Measurements from ENCODE around the gene GRAP.

Gene GRAP

DNA sequence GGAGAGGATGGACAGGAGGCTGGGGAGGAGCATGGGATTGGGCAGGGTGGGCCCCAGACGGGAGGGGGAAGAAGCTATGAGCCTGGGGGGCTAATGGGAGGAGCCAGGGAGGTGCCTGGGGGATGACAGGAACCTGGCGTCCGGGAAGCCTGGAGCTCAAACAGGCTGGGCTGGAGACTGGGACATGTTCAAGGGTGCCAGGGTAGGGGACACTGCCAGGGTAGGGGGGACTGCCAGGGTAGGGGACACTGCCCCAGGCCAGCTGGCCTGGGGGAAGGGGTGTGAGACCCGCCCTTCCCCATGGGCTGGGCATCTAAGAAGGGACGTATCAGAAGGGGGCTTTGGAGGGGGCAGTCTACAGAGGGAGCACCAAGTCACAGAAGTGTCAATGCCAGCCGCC is 35.2 kb downstream of the GRAP start:
- Histone ChIP-seq H3K9me3 (ENCODE audit: control insufficient read depth in 5 of 5, low read length in 5 of 5) (peaks cover 0 to 3% (median 0%) of the 10 kb centered on the region in 5 donors), H3K27me3 (ENCODE audit: control insufficient read depth in 5 of 5, insufficient read depth in 4 of 5, low read length in 5 of 5) (peaks cover 0 to 9% (median under 1%) of the 10 kb centered on the region in 5 donors), H3K4me1 (ENCODE audit: control insufficient read depth in 5 of 5, insufficient read depth in 5 of 5, low read length in 5 of 5) (peaks cover 0 to 5% (median 0%) of the 10 kb centered on the region in 5 donors), H3K36me3 (ENCODE audit: control insufficient read depth in 5 of 5, insufficient read depth in 5 of 5, low read length in 5 of 5) (no peaks in the 10 kb centered on the region), H3K9ac (ENCODE audit: low read length in 5 of 5) (no peak overlapping the region), H3K4me3 (ENCODE audit: low read depth in 1 of 5, low read length in 5 of 5) (no peak overlapping the region), H3K27ac (ENCODE audit: low read depth, low read length) (no peak overlapping the region)

DNA sequence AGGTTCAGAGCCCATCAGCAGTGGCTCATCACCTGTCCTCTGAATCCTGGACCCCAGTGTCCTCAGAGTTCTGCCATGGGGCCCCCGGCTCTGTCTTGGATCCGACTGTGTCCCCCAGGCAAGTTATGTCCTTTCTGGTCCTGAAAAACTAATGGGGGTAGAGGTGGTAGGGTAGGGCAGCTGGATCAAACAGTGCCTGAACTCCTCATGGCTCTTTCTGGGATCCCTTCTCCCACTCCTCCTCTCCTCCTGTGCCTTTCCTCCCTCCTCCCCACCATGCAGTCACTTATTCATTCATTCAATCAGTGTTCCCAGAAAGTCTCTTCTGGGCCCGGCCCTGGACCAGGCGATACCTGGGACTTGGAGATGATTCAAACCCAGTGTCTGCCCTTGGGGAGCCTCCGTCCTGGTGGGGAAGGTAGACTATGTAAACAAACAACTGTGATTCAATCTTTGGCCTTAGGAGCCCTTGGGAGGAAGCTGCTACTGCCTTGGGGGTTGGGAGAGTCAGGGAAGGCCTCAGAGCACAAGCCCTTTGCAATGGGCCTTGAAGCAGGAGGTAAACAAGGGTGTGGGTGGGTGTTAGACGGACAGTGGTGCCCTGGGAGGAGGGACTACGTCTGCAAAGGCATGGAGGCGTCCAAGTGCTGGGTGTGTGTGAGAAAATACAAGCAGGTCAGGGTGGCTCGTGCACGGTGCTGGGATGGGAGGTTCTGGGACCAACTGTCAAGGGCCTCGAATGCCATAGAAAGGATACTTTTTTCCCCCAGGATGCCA is 35.8 kb downstream of the GRAP start:
- no peaks in the 10 kb centered on the region for H3K36me3 ChIP-seq (ENCODE audit: control insufficient read depth in 5 of 5, insufficient read depth in 5 of 5, low read length in 5 of 5)
- H3K27ac ChIP-seq (ENCODE audit: low read depth, low read length): no peak overlapping the region
- peaks cover 0 to 5% (median 0%) of the 10 kb centered on the region in 5 donors for H3K4me1 ChIP-seq (ENCODE audit: control insufficient read depth in 5 of 5, insufficient read depth in 5 of 5, low read length in 5 of 5)
- H3K4me3 ChIP-seq (ENCODE audit: low read depth in 1 of 5, low read length in 5 of 5): no peak overlapping the region
- no peak overlapping the region for H3K9ac ChIP-seq (ENCODE audit: low read length in 5 of 5)
- peaks cover 0 to 5% (median 0%) of the 10 kb centered on the region in 5 donors for H3K9me3 ChIP-seq (ENCODE audit: control insufficient read depth in 5 of 5, low read length in 5 of 5)
- peaks cover 0 to 6% (median 0%) of the 10 kb centered on the region in 5 donors for H3K27me3 ChIP-seq (ENCODE audit: control insufficient read depth in 5 of 5, insufficient read depth in 4 of 5, low read length in 5 of 5)

DNA sequence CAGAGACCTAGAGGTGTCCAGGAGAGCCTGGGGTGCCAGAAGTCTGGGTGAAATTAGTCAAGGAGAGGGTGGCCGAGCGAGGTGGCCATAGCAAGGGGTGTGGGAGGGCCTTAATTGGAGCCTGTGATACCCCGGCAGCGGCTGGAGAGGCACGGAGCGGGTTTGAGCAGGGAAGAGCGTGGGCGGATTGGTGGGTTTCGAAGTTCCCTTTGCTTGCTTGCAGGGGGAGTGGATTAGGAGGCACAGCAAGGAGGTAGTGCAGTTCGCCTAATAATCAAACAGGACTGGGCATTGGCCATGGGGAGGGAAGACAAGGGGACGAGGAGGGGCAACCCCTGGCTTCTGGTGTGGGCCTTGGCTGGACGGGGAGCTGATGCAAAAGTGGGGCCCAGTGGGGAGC is 36.8 kb downstream of the GRAP start:
- Histone ChIP-seq H3K9me3 (ENCODE audit: control insufficient read depth in 5 of 5, low read length in 5 of 5) (peaks cover 0 to 5% (median 0%) of the 10 kb centered on the region in 5 donors), H3K4me3 (ENCODE audit: low read depth in 1 of 5, low read length in 5 of 5) (no peak overlapping the region), H3K4me1 (ENCODE audit: control insufficient read depth in 5 of 5, insufficient read depth in 5 of 5, low read length in 5 of 5) (peaks cover 0 to 7% (median 3%) of the 10 kb centered on the region in 5 donors), H3K27me3 (ENCODE audit: control insufficient read depth in 5 of 5, insufficient read depth in 4 of 5, low read length in 5 of 5) (no peaks in the 10 kb centered on the region), H3K27ac (ENCODE audit: low read depth, low read length) (no peak overlapping the region), H3K9ac (ENCODE audit: low read length in 5 of 5) (no peak overlapping the region), H3K36me3 (ENCODE audit: control insufficient read depth in 5 of 5, insufficient read depth in 5 of 5, low read length in 5 of 5) (no peaks in the 10 kb centered on the region)

DNA sequence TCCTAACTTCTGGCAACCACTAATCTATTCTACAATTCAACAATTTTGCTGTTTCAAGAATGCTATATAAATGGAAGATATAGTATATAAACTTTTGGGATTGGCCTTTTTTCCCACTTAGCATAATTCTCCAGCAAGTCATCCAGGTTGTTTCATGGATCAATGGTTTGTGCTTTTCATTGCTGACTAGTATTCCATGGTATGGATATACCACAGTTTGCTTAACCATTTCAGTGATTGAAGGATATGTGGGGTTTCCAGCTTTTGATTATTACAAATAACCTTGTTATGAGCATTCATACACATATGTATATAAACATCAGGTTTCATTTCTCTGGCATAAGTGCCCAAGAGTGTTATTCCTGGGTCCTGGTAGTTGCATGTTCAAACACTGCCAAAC is 40.1 kb downstream of the GRAP start:
- Histone ChIP-seq H3K4me1 (ENCODE audit: control insufficient read depth in 5 of 5, insufficient read depth in 5 of 5, low read length in 5 of 5) (peaks cover 0 to 21% (median 17%) of the 10 kb centered on the region in 5 donors), H3K4me3 (ENCODE audit: low read depth in 1 of 5, low read length in 5 of 5) (no peak overlapping the region), H3K9ac (ENCODE audit: low read length in 5 of 5) (no peak overlapping the region), H3K27me3 (ENCODE audit: control insufficient read depth in 5 of 5, insufficient read depth in 4 of 5, low read length in 5 of 5) (no peaks in the 10 kb centered on the region), H3K27ac (ENCODE audit: low read depth, low read length) (no peak overlapping the region), H3K36me3 (ENCODE audit: control insufficient read depth in 5 of 5, insufficient read depth in 5 of 5, low read length in 5 of 5) (no peaks in the 10 kb centered on the region), H3K9me3 (ENCODE audit: control insufficient read depth in 5 of 5, low read length in 5 of 5) (peaks cover 0 to 5% (median 0%) of the 10 kb centered on the region in 5 donors)

DNA sequence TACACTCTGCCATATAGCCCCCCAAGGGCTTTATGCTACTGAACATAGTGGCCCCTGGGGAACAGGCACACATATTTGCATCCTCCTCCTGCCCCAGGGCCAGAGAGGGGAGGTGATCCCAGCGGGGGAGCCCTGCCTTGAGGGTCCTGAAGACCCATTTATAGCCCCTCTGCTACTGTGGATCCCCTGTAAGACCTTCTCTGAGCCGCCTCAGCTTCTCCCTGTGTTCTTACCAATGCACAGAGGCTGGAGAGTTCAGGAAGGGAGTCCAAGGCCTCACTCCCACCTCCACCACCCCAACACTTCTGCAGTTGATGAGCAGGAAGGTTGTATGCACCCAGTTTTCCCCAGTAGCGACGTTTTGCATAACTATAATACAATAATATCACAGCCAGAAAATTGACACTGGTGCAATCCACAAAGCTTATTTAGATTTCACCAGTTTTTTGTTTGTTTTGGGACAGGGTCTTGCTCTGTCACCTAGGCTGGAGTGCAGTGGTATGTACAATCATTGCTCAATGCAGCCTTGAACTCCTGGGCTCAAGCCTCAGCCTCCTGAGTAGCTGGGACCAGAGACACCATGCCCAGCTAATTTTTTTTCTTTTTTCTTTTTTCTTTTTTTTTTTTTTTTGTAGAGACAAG is 40.8 kb downstream of the GRAP start:
- no peaks in the 10 kb centered on the region for H3K27me3 ChIP-seq (ENCODE audit: control insufficient read depth in 5 of 5, insufficient read depth in 4 of 5, low read length in 5 of 5)
- H3K9me3 ChIP-seq (ENCODE audit: control insufficient read depth in 5 of 5, low read length in 5 of 5): peaks cover 0 to 5% (median 0%) of the 10 kb centered on the region in 5 donors
- H3K4me3 ChIP-seq (ENCODE audit: low read depth in 1 of 5, low read length in 5 of 5): no peak overlapping the region
- H3K4me1 ChIP-seq (ENCODE audit: control insufficient read depth in 5 of 5, insufficient read depth in 5 of 5, low read length in 5 of 5): peaks cover 0 to 20% (median 13%) of the 10 kb centered on the region in 5 donors
- H3K27ac ChIP-seq (ENCODE audit: low read depth, low read length): no peak overlapping the region
- H3K9ac ChIP-seq (ENCODE audit: low read length in 5 of 5): no peak overlapping the region
- H3K36me3 ChIP-seq (ENCODE audit: control insufficient read depth in 5 of 5, insufficient read depth in 5 of 5, low read length in 5 of 5): no peaks in the 10 kb centered on the region

DNA sequence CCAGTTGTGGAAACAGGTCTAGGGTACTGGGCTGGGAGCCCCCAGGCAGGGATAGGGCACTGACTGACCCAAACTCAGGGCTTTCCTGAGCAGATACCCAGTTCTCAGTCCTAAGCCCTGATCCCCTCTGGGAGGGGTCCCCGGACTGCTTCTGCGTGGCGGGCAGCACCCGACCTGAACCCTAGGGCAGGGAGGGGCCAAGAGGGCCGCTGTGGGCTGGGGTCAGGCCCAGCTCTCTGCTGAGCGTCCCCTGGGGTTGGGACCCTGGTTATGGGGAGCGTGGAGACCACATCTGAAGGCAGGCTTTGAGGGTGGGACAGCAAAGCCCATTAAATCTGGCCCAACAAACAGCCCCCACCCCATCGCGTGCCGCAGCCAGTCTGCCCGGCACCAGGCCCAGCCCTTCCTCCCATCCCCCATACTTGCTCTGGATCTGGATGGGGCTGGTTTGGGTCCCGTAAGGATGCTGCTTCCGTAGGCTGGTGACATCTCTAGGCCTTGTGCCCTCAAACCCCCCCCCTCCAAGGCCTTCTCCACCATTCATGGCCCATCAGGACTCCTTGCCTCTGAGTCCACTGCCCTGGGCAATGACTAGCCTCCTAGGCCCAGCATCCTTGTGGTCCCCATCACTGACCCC is 41.5 kb downstream of the GRAP start:
- Histone ChIP-seq H3K9ac (ENCODE audit: low read length in 5 of 5) (peak overlapping the region in 2 of 5 donors; percentile 16 to 69), H3K27me3 (ENCODE audit: control insufficient read depth in 5 of 5, insufficient read depth in 4 of 5, low read length in 5 of 5) (no peaks in the 10 kb centered on the region), H3K4me1 (ENCODE audit: control insufficient read depth in 5 of 5, insufficient read depth in 5 of 5, low read length in 5 of 5) (peaks cover 0 to 20% (median 12%) of the 10 kb centered on the region in 5 donors), H3K9me3 (ENCODE audit: control insufficient read depth in 5 of 5, low read length in 5 of 5) (peaks cover 0 to 5% (median 0%) of the 10 kb centered on the region in 5 donors), H3K4me3 (ENCODE audit: low read depth in 1 of 5, low read length in 5 of 5) (peak overlapping the region in 4 of 5 donors; percentile 44 to 64 (median 46)), H3K36me3 (ENCODE audit: control insufficient read depth in 5 of 5, insufficient read depth in 5 of 5, low read length in 5 of 5) (no peaks in the 10 kb centered on the region), H3K27ac (ENCODE audit: low read depth, low read length) (no peak overlapping the region)

DNA sequence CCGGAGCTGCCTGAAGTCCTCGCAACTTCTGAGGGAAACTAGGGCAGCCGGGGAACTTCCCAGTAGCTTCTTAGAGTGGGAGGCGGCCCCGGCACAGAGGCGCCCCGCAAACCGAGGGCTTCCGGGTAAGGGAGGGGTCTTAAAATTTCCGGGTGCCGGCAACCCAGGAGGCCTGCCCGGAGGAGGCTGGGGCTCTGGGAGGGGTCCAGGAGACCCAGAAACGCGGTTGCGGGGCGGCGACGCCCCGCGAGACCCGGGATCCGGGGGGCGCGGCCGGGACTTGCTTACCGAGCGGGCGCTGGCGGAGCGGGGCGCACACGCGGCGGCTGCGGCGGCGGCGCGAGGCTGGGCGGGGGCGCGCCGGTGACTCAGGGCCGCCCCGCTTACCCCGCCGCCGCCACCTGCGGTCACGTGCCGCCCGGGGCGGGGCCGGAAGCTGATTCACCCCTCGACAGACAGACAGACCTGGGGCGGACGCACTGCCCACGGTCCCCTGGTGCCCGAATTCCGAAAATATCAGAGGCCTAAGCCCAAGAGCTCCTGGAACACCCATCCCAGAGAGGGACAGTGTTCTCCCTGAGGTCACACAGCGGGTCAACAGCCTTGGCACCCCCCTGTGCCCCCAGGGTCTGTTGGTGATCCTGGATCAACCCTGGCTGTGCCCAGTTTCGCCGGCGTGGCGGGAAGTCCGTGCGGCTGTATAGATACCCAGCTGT is 42.2 kb downstream of the GRAP start, which contains the start of gene FAM83G:
Gene FAM83G (minus strand): TSS at position 344 of the 716 bp plus-strand sequence. CDS start 723 bp downstream, outside the sequence.
- H3K27me3 ChIP-seq (ENCODE audit: control insufficient read depth in 5 of 5, insufficient read depth in 4 of 5, low read length in 5 of 5): no peaks in the 10 kb centered on the region
- peak within 1 kb of the TSS; percentile 16 to 71 (median 53) for H3K9ac ChIP-seq (ENCODE audit: low read length in 5 of 5)
- H3K4me3 ChIP-seq (ENCODE audit: low read depth in 1 of 5, low read length in 5 of 5): peak within 1 kb of the TSS; percentile 37 to 67 (median 59)
- H3K9me3 ChIP-seq (ENCODE audit: control insufficient read depth in 5 of 5, low read length in 5 of 5): peaks cover 0 to 5% (median 0%) of the 10 kb centered on the region in 5 donors
- no peaks in the 10 kb centered on the region for H3K36me3 ChIP-seq (ENCODE audit: control insufficient read depth in 5 of 5, insufficient read depth in 5 of 5, low read length in 5 of 5)
- peaks cover 0 to 20% (median 12%) of the 10 kb centered on the region in 5 donors for H3K4me1 ChIP-seq (ENCODE audit: control insufficient read depth in 5 of 5, insufficient read depth in 5 of 5, low read length in 5 of 5)
- no peak within 1 kb of the TSS for H3K27ac ChIP-seq (ENCODE audit: low read depth, low read length)

DNA sequence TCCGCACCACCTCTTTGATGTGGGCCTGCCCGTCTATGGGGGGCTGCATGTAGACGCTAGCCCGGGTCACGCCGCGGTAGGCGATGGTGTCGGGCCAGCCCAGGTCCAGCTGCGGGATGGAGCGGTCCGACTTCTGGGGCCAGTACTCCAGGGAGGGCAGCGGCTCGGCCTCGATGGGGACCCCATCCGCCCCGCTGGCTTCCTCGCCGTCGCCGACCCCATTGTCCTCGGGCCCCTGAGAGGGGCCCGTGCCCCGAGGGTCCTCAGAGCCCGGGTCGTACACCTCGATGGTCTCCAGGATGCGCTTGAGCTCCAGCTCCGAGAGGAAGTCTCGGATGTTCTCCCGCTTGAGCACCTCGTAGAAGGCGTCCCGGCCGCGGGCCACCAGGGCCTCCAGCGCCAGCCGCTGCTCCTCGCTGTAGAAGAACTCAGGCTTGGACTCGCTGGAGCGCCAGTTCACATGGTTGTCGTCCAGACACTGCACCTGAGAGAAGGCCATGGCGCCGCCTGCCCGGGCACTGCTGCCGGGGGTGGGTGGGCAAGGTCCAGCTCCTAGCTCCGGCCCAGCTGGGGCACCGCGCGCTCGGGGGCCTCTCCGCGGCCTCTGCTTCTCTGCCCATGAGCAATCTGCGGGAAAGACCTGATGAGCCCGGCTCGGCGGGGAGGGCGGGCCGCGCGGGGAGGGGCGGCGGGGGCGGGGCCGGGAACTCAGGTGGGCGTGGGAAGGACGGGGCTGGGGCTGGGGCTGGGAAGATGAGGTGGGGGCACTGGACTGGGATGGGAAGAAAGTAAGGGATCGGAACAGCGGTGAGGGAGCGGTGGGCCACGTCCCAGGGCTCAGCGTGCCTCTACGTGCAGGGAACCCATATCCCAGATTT is 43.0 kb downstream of the GRAP start:
- no peaks in the 10 kb centered on the region for H3K27me3 ChIP-seq (ENCODE audit: control insufficient read depth in 5 of 5, insufficient read depth in 4 of 5, low read length in 5 of 5)
- peaks cover 0 to 5% (median 0%) of the 10 kb centered on the region in 5 donors for H3K9me3 ChIP-seq (ENCODE audit: control insufficient read depth in 5 of 5, low read length in 5 of 5)
- H3K4me1 ChIP-seq (ENCODE audit: control insufficient read depth in 5 of 5, insufficient read depth in 5 of 5, low read length in 5 of 5): peaks cover 0 to 20% (median 12%) of the 10 kb centered on the region in 5 donors
- H3K36me3 ChIP-seq (ENCODE audit: control insufficient read depth in 5 of 5, insufficient read depth in 5 of 5, low read length in 5 of 5): no peaks in the 10 kb centered on the region
- peak overlapping the region in 3 of 5 donors; percentile 53 to 71 (median 66) for H3K9ac ChIP-seq (ENCODE audit: low read length in 5 of 5)
- H3K4me3 ChIP-seq (ENCODE audit: low read depth in 1 of 5, low read length in 5 of 5): peak overlapping the region in 4 of 5 donors; percentile 57 to 67 (median 60)
- no peak overlapping the region for H3K27ac ChIP-seq (ENCODE audit: low read depth, low read length)
